IMR-90 (cell line): Measurements from ENCODE around the gene LHFPL3. TPM values are rescaled to one million over a fixed set of nuclear protein-coding genes. Genes with fewer than 3 reads are reported as not detected.

Experiments used
- ATAC-seq: fragments of 200-7000 bp; cut with Tn5 transposase; 2 replicates; pipeline ENCODE4 v1.9.1; 2020; ENCODE audit warnings: low read depth, mild to moderate bottlenecking, moderate library complexity
- BruUV-seq: library from RNA; stranded (reverse); fragments of 400-500 nt; replicated peaks from 2 replicates; lab custom pipeline; 2021; lab: Mats Ljungman, UMichigan
- CTCF ChIA-PET: fragments of 300-600 bp; formaldehyde crosslinking; extraction: SDS; loops from one replicate; lab custom pipeline; 2021; ENCODE audit warnings: antibody characterized with exemption; lab: Yijun Ruan, JAX
- POLR2A ChIA-PET: fragments of 300-600 bp; sonication (Branson Sonifier 250); formaldehyde crosslinking; loops from one replicate; lab custom pipeline; 2022; ENCODE audit warnings: antibody characterized with exemption; ENCODE audit not compliant: unreplicated experiment; lab: Charles Lee
- DNase-seq: peaks from one replicate; pipeline ENCODE4 v3.0.0; 2013
- H2AFZ ChIP-seq: replicated peaks from 2 replicates; pipeline ENCODE3; 2013; ENCODE audit warnings: low read length, mild to moderate bottlenecking; ENCODE audit not compliant: poor library complexity
- H2AK5ac ChIP-seq: 2 replicates; pipeline ENCODE4 v1.6.1; 2013; ENCODE audit warnings: low read depth, low read length, inconsistent platforms
- H2AK9ac ChIP-seq: replicated peaks from 2 replicates; pipeline ENCODE3; 2013; ENCODE audit warnings: mild to moderate bottlenecking, low read depth, low read length, moderate library complexity; ENCODE audit not compliant: poor library complexity
- H2BK120ac ChIP-seq: 2 replicates; pipeline ENCODE4 v1.6.1; 2013; ENCODE audit warnings: low read depth, low read length, inconsistent platforms
- H2BK15ac ChIP-seq: 3 replicates; pipeline ENCODE4 v1.6.1; 2013; ENCODE audit warnings: low read depth, low read length, inconsistent platforms
- H2BK20ac ChIP-seq: 2 replicates; pipeline ENCODE4 v1.6.1; 2013; ENCODE audit warnings: low read depth, mild to moderate bottlenecking, inconsistent platforms, low read length, moderate library complexity
- H2BK5ac ChIP-seq: 2 replicates; pipeline ENCODE4 v1.6.1; 2013; ENCODE audit warnings: mild to moderate bottlenecking, low read depth, low read length, inconsistent platforms; ENCODE audit not compliant: poor library complexity, severe bottlenecking
- H3K14ac ChIP-seq: replicated peaks from 2 replicates; pipeline ENCODE4 v1.6.1; 2013; ENCODE audit warnings: low read depth, low read length, inconsistent platforms
- H3K18ac ChIP-seq: 2 replicates; pipeline ENCODE4 v1.6.1; 2013; ENCODE audit warnings: low read depth, low read length, control low read depth
- H3K23ac ChIP-seq: 2 replicates; pipeline ENCODE4 v1.6.1; 2013; ENCODE audit warnings: low read depth, low read length, inconsistent platforms
- H3K27ac ChIP-seq: 2 replicates; pipeline ENCODE4 v1.5.1; 2013; ENCODE audit warnings: mild to moderate bottlenecking, control low read depth, low read length; ENCODE audit not compliant: insufficient read depth
- H3K27me3 ChIP-seq: 2 replicates; pipeline ENCODE4 v1.6.1; 2013; ENCODE audit warnings: low read length; ENCODE audit not compliant: control insufficient read depth, insufficient read depth
- H3K36me3 ChIP-seq: 2 replicates; pipeline ENCODE4 v1.6.1; 2013; ENCODE audit warnings: low read length, mixed read lengths; ENCODE audit not compliant: control insufficient read depth, insufficient read depth
- H3K4ac ChIP-seq: 2 replicates; pipeline ENCODE4 v1.6.1; 2013; ENCODE audit warnings: low read depth, low read length, inconsistent platforms
- H3K4me1 ChIP-seq: 2 replicates; pipeline ENCODE4 v1.6.1; 2013; ENCODE audit warnings: low read length, mixed read lengths; ENCODE audit not compliant: control insufficient read depth, insufficient read depth
- H3K4me2 ChIP-seq: 2 replicates; pipeline ENCODE4 v1.6.1; 2013; ENCODE audit warnings: low read depth, mild to moderate bottlenecking, control low read depth, low read length, moderate library complexity
- H3K4me3 ChIP-seq: 2 replicates; pipeline ENCODE4 v1.5.1; 2013; ENCODE audit warnings: low read depth, mild to moderate bottlenecking, control low read depth, low read length, moderate library complexity; ENCODE audit not compliant: insufficient read depth
- H3K56ac ChIP-seq: 2 replicates; pipeline ENCODE4 v1.6.1; 2013; ENCODE audit warnings: low read length, inconsistent platforms; ENCODE audit not compliant: insufficient read depth; ENCODE audit errors: extremely low read depth
- H3K79me1 ChIP-seq, 2 experiments: 2 replicates each; pipeline ENCODE4 v1.6.1; 2013; ENCODE audit warnings: low read length in 2 of 2, inconsistent platforms in 1 of 2, low read depth in 1 of 2
- H3K9ac ChIP-seq: 2 replicates; pipeline ENCODE4 v1.6.1; 2013; ENCODE audit warnings: low read depth, low read length, control low read depth
- H3K9me1 ChIP-seq: 2 replicates; pipeline ENCODE4 v1.6.1; 2013; ENCODE audit warnings: low read length, inconsistent platforms; ENCODE audit not compliant: insufficient read depth
- H3K9me3 ChIP-seq: 2 replicates; pipeline ENCODE4 v1.6.1; 2013; ENCODE audit warnings: low read length; ENCODE audit not compliant: control insufficient read depth, insufficient read depth
- H4K20me1 ChIP-seq: 2 replicates; pipeline ENCODE4 v1.6.1; 2013; ENCODE audit warnings: low read length, inconsistent platforms; ENCODE audit not compliant: insufficient read depth
- H4K5ac ChIP-seq: 2 replicates; pipeline ENCODE4 v1.6.1; 2013; ENCODE audit warnings: mild to moderate bottlenecking, low read depth, low read length, control low read depth
- H4K8ac ChIP-seq, 2 experiments: 2 replicates each; pipeline ENCODE4 v1.6.1; 2013; ENCODE audit warnings: low read depth in 2 of 2, low read length in 2 of 2, control low read depth in 1 of 2, inconsistent platforms in 1 of 2
- H4K91ac ChIP-seq: 2 replicates; pipeline ENCODE4 v1.6.1; 2013; ENCODE audit warnings: low read depth, low read length, inconsistent platforms; ENCODE audit not compliant: insufficient read depth
- BHLHE40 ChIP-seq: fragments of 150-350 bp; IDR thresholded peaks from 2 replicates; pipeline ENCODE4 v1.6.1; 2016; ENCODE audit warnings: mild to moderate bottlenecking, low read depth, low read length
- CEBPB ChIP-seq: IDR thresholded peaks from 2 replicates; pipeline ENCODE4 v1.6.1; 2012; ENCODE audit warnings: low read depth, low read length, improper control_type of control experiment
- CHD1 ChIP-seq: IDR thresholded peaks from 2 replicates; pipeline ENCODE4 v1.6.1; 2012; ENCODE audit warnings: low read depth, low read length, improper control_type of control experiment
- FOS ChIP-seq: fragments of 150-350 bp; IDR thresholded peaks from 2 replicates; pipeline ENCODE4 v1.6.1; 2016; ENCODE audit warnings: low read depth, low read length
- MAFK ChIP-seq: IDR thresholded peaks from 2 replicates; pipeline ENCODE4 v1.6.1; 2012; ENCODE audit warnings: low read depth, low read length, improper control_type of control experiment
- MAZ ChIP-seq: IDR thresholded peaks from 2 replicates; pipeline ENCODE4 v1.6.1; 2012; ENCODE audit warnings: low read depth, mild to moderate bottlenecking, low read length, improper control_type of control experiment, moderate library complexity, borderline replicate concordance
- MXI1 ChIP-seq: IDR thresholded peaks from 2 replicates; pipeline ENCODE4 v1.6.1; 2012; ENCODE audit warnings: low read depth, mild to moderate bottlenecking, low read length, moderate library complexity, borderline replicate concordance
- NFE2L2 ChIP-seq: fragments of 150-350 bp; IDR thresholded peaks from 2 replicates; pipeline ENCODE4 v1.6.1; 2016; ENCODE audit warnings: low read depth, mild to moderate bottlenecking, low read length
- POLR2A ChIP-seq: IDR thresholded peaks from 2 replicates; pipeline ENCODE4 v1.6.1; 2012; ENCODE audit warnings: mild to moderate bottlenecking, low read depth, low read length
- RAD21 ChIP-seq: IDR thresholded peaks from 2 replicates; pipeline ENCODE4 v1.6.1; 2012; ENCODE audit warnings: low read length, improper control_type of control experiment
- RCOR1 ChIP-seq: IDR thresholded peaks from 2 replicates; pipeline ENCODE4 v1.6.1; 2012; ENCODE audit warnings: mild to moderate bottlenecking, low read length, improper control_type of control experiment; ENCODE audit not compliant: insufficient replicate concordance
- RFX5 ChIP-seq: IDR thresholded peaks from 2 replicates; pipeline ENCODE4 v1.8.0; 2012; ENCODE audit warnings: low read depth, mild to moderate bottlenecking, low read length, moderate library complexity
- SMC3 ChIP-seq: fragments of 150-350 bp; IDR thresholded peaks from 2 replicates; pipeline ENCODE4 v1.6.1; 2016; ENCODE audit warnings: low read depth, mild to moderate bottlenecking, antibody characterized with exemption, low read length, moderate library complexity
- WGBS, 2 experiments: methylation state at CpG; one replicate each; pipeline versions ENCODE4 v1.1.5 to v1.1.7; 2013; ENCODE audit warnings: missing lambda C conversion rate in 2 of 2; ENCODE audit not compliant: insufficient read length in 1 of 2; ENCODE audit errors: extremely low coverage in 2 of 2; 5-methylcytosine and 5-hydroxymethylcytosine counted together
- dilution Hi-C: fragments of 300-500 bp; cut with HindIII; formaldehyde crosslinking; loops from one replicate; pipeline ENCODE4 v1.14.3; 2018; ENCODE audit warnings: low sequenced_read_pairs; ENCODE audit not compliant: unreplicated experiment
- in situ Hi-C: fragments of 300-500 bp; cut with MboI; formaldehyde crosslinking; loops from 3 replicates; pipeline ENCODE4 v1.14.3; 2019; ENCODE audit warnings: low sequenced_read_pairs, inconsistent platforms, mixed read lengths
- intact Hi-C: fragments of 100-400 bp; cut with micrococcal nuclease; formaldehyde crosslinking; loops from 2 replicates; pipeline ENCODE4 v1.10.0; 2022
- polyA plus RNA-seq, 3 experiments: library from polyadenylated mRNA; depleted of rRNA; stranded (reverse); fragments of >200 nt; gene quantifications; 2 replicates each; pipeline ENCODE4 v1.2.3, GENCODE V29; 2012; ENCODE audit warnings: low replicate concordance in 1 of 3
- total RNA-seq: library from RNA; depleted of rRNA; stranded (reverse); fragments of >200 nt; gene quantifications from 2 replicates; pipeline ENCODE4 v1.2.3, GENCODE V29; 2012
- TF ChIP-seq, protein P1 (sequence below): fragments of 150-350 bp; IDR thresholded peaks from 2 replicates; pipeline ENCODE4 v1.6.1; 2017; ENCODE audit warnings: mild to moderate bottlenecking, antibody characterized with exemption, low read length, low read depth
- TF ChIP-seq, protein P2 (sequence below): conservative IDR thresholded peaks from 2 replicates; pipeline ENCODE4 v1.5.1; 2012; ENCODE audit warnings: mild to moderate bottlenecking, low read depth, low read length, improper control_type of control experiment
- TF ChIP-seq, protein P3 (sequence below): fragments of 150-350 bp; IDR thresholded peaks from 2 replicates; pipeline ENCODE4 v1.6.1; 2016; ENCODE audit warnings: low read depth, mild to moderate bottlenecking, low read length, moderate library complexity, borderline replicate concordance

The LHFPL3 gene
- total and polyA plus RNA-seq, 2 of the 4 experiments (the other 2 are of a cell fraction): not detected

DNA sequence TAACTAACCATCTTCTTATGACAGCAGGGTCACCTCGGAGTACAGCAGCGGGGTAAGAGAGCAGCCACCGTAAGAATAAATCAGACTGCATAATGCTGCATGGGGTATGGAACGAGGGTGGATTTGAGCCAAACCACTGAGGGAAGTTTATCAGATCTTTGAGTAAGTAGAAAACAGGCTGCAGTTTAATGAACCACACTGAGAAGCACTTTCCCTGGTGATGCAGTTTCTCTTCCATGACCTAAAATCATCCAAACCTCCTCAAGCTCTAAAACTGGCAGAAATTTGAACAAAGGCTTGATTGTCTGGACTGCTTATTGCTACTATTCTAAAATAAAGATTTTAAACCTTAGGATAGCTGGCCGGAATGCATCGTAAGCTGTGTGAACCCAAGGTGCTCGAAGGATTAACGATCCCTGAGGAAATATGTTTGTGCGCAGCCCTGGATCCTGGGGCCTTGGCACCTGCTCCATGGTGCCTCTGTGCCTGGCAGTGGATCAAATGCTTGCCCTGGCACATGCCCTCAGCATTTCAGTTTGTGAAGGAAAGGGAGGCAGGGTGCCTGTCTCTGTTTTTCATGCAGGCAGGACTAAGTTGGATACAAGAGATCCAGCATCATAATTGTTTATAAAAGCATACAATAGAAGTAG lies 322.7 kb downstream of the LHFPL3 start:
- ChIA-PET CTCF (no interaction called here), POLR2A (no interaction called here)
- intact Hi-C loops (no loop called here), dilution Hi-C loops (no loop called here), in situ Hi-C loops (no loop called here)
- no peak for ATAC-seq
- H3K9ac ChIP-seq: no peak overlapping the region
- H3K9me3 ChIP-seq: no peaks in the 10 kb centered on the region
- no peak overlapping the region for H3K4ac ChIP-seq
- H3K27ac ChIP-seq: no peak overlapping the region
- H3K36me3 ChIP-seq: no peaks in the 10 kb centered on the region
- no peak overlapping the region for H2BK20ac ChIP-seq
- H2BK15ac ChIP-seq: no peak overlapping the region
- no peak for TF ChIP-seq FOS
- TF ChIP-seq POLR2A: no peak
- no peak for TF ChIP-seq MAFK
- no peak for TF ChIP-seq NFE2L2
- TF ChIP-seq SMC3: no peak
- TF ChIP-seq CHD1: no peak
- TF ChIP-seq, protein P1, sequence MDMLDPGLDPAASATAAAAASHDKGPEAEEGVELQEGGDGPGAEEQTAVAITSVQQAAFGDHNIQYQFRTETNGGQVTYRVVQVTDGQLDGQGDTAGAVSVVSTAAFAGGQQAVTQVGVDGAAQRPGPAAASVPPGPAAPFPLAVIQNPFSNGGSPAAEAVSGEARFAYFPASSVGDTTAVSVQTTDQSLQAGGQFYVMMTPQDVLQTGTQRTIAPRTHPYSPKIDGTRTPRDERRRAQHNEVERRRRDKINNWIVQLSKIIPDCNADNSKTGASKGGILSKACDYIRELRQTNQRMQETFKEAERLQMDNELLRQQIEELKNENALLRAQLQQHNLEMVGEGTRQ: no peak
- no peak for TF ChIP-seq MAZ
- TF ChIP-seq MXI1: no peak
- TF ChIP-seq, protein P2, sequence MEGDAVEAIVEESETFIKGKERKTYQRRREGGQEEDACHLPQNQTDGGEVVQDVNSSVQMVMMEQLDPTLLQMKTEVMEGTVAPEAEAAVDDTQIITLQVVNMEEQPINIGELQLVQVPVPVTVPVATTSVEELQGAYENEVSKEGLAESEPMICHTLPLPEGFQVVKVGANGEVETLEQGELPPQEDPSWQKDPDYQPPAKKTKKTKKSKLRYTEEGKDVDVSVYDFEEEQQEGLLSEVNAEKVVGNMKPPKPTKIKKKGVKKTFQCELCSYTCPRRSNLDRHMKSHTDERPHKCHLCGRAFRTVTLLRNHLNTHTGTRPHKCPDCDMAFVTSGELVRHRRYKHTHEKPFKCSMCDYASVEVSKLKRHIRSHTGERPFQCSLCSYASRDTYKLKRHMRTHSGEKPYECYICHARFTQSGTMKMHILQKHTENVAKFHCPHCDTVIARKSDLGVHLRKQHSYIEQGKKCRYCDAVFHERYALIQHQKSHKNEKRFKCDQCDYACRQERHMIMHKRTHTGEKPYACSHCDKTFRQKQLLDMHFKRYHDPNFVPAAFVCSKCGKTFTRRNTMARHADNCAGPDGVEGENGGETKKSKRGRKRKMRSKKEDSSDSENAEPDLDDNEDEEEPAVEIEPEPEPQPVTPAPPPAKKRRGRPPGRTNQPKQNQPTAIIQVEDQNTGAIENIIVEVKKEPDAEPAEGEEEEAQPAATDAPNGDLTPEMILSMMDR: no peak
- TF ChIP-seq BHLHE40: no peak
- TF ChIP-seq, protein P3, sequence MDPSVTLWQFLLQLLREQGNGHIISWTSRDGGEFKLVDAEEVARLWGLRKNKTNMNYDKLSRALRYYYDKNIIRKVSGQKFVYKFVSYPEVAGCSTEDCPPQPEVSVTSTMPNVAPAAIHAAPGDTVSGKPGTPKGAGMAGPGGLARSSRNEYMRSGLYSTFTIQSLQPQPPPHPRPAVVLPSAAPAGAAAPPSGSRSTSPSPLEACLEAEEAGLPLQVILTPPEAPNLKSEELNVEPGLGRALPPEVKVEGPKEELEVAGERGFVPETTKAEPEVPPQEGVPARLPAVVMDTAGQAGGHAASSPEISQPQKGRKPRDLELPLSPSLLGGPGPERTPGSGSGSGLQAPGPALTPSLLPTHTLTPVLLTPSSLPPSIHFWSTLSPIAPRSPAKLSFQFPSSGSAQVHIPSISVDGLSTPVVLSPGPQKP: no peak
- no peak for TF ChIP-seq CEBPB
- no peak for TF ChIP-seq RCOR1
- no peak for TF ChIP-seq RFX5
- TF ChIP-seq RAD21: no peak
- no peak overlapping the region for H2BK5ac ChIP-seq
- no peaks in the 10 kb centered on the region for H3K9me1 ChIP-seq
- H3K79me1 ChIP-seq: no peaks in the 10 kb centered on the region
- no peak overlapping the region for H2AK9ac ChIP-seq
- no peak overlapping the region for H4K91ac ChIP-seq
- no peaks in the 10 kb centered on the region for H4K20me1 ChIP-seq
- no peak overlapping the region for H3K23ac ChIP-seq
- no TSS peak for BruUV-seq
- no peak overlapping the region for H4K5ac ChIP-seq
- no peaks in the 10 kb centered on the region for H3K4me1 ChIP-seq
- no peak overlapping the region for H3K4me3 ChIP-seq
- H3K18ac ChIP-seq: no peak overlapping the region
- no peak overlapping the region for H2AK5ac ChIP-seq
- no peak overlapping the region for H3K4me2 ChIP-seq
- 80% methylated on average over 2 of the region's 9 CpGs; no CpG with 5 or more reads in 1 of the 2 experiments for WGBS, 2 experiments
- H4K8ac ChIP-seq: no peak overlapping the region
- no peak overlapping the region for H2BK120ac ChIP-seq
- no peak overlapping the region for H3K56ac ChIP-seq
- H2AFZ ChIP-seq: no peak overlapping the region
- H3K14ac ChIP-seq: no peak overlapping the region
- DNase-seq: no peak
- H3K27me3 ChIP-seq: no peaks in the 10 kb centered on the region
